ENCODE results near the gene NUMA1. TPM values are rescaled to one million over a fixed set of nuclear protein-coding genes. Genes with fewer than 3 reads are reported as not detected.

Gene NUMA1
- total and polyA plus RNA-seq, 2 of the 13 experiments (the other 11 are each of a cell fraction or from before 2014, with no cell fraction given) = 57.3 to 60.2 TPM

GRCh38 chr11:72102946-72103753 lies 22.8 kb upstream of the NUMA1 start, which contains the start of gene LAMTOR1 (continued):
- TF ChIP-seq UBTF (CRISPR knock-in tag; IDR thresholded peaks at IDR 0.05) = peak; percentile 74
- peak; percentile 88 for TF ChIP-seq ZBTB38 (CRISPR knock-in tag; IDR thresholded peaks at IDR 0.05)
- no peak for TF ChIP-seq NR1H2 (CRISPR knock-in tag; IDR thresholded peaks at IDR 0.05; ENCODE audit: borderline replicate concordance, low read depth)
- no peak for TF ChIP-seq FOSL1 (CRISPR knock-in tag; IDR thresholded peaks at IDR 0.05; ENCODE audit: borderline replicate concordance)
- TF ChIP-seq THAP9 (CRISPR knock-in tag; IDR thresholded peaks at IDR 0.05; ENCODE audit: borderline replicate concordance) = peak; percentile 43; the same call in 1 of the 2 replicates
- TF ChIP-seq ZNF569 (CRISPR knock-in tag; IDR thresholded peaks at IDR 0.05; ENCODE audit: borderline replicate concordance) = no peak
- no peak for TF ChIP-seq KLF9 (CRISPR knock-in tag; IDR thresholded peaks at IDR 0.05; ENCODE audit: low read depth)
- TF ChIP-seq ZFX (CRISPR knock-in tag; IDR thresholded peaks at IDR 0.05; ENCODE audit: low read depth) = peak; percentile 96
- TF ChIP-seq JUND (CRISPR knock-in tag; IDR thresholded peaks at IDR 0.05) = no peak
- no peak for TF ChIP-seq LCORL (IDR thresholded peaks at IDR 0.05)
- TF ChIP-seq LCORL (CRISPR knock-in tag; IDR thresholded peaks at IDR 0.05) = peak; percentile 80; the same call in 1 of the 2 replicates
- TF ChIP-seq FOXP1 (IDR thresholded peaks at IDR 0.05) = no peak
- no peak for TF ChIP-seq FOXP1 (CRISPR knock-in tag; IDR thresholded peaks at IDR 0.05)
- peak; percentile 18 for TF ChIP-seq TMF1 (CRISPR knock-in tag; IDR thresholded peaks at IDR 0.05; ENCODE audit: low read depth)
- no peak for TF ChIP-seq ZNF572 (CRISPR knock-in tag; IDR thresholded peaks at IDR 0.05)
- TF ChIP-seq, protein P1, sequence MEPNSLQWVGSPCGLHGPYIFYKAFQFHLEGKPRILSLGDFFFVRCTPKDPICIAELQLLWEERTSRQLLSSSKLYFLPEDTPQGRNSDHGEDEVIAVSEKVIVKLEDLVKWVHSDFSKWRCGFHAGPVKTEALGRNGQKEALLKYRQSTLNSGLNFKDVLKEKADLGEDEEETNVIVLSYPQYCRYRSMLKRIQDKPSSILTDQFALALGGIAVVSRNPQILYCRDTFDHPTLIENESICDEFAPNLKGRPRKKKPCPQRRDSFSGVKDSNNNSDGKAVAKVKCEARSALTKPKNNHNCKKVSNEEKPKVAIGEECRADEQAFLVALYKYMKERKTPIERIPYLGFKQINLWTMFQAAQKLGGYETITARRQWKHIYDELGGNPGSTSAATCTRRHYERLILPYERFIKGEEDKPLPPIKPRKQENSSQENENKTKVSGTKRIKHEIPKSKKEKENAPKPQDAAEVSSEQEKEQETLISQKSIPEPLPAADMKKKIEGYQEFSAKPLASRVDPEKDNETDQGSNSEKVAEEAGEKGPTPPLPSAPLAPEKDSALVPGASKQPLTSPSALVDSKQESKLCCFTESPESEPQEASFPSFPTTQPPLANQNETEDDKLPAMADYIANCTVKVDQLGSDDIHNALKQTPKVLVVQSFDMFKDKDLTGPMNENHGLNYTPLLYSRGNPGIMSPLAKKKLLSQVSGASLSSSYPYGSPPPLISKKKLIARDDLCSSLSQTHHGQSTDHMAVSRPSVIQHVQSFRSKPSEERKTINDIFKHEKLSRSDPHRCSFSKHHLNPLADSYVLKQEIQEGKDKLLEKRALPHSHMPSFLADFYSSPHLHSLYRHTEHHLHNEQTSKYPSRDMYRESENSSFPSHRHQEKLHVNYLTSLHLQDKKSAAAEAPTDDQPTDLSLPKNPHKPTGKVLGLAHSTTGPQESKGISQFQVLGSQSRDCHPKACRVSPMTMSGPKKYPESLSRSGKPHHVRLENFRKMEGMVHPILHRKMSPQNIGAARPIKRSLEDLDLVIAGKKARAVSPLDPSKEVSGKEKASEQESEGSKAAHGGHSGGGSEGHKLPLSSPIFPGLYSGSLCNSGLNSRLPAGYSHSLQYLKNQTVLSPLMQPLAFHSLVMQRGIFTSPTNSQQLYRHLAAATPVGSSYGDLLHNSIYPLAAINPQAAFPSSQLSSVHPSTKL (CRISPR knock-in tag; IDR thresholded peaks at IDR 0.05) = peak; percentile 43
- TF ChIP-seq, protein P2, sequence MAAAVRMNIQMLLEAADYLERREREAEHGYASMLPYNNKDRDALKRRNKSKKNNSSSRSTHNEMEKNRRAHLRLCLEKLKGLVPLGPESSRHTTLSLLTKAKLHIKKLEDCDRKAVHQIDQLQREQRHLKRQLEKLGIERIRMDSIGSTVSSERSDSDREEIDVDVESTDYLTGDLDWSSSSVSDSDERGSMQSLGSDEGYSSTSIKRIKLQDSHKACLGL (CRISPR knock-in tag; IDR thresholded peaks at IDR 0.05) = peak; percentile 87
- 0 out of 2 replicates have a peak, but pooled peaks have one; percentile 14 for TF ChIP-seq FOXO1 (CRISPR knock-in tag; IDR thresholded peaks at IDR 0.05)
- TF ChIP-seq ATF1 (CRISPR knock-in tag; IDR thresholded peaks at IDR 0.05) = no peak
- TF ChIP-seq SRSF9 (IDR thresholded peaks at IDR 0.05; ENCODE audit: borderline replicate concordance, insufficient read depth, low read depth, low read length, poor library complexity, severe bottlenecking) = no peak
- no peak for TF ChIP-seq FOXK2 (IDR thresholded peaks at IDR 0.05)
- TF ChIP-seq SAFB2 (CRISPR knock-in tag; IDR thresholded peaks at IDR 0.05; ENCODE audit: borderline replicate concordance, low read depth) = no peak
